HepG2 (cell line): ENCODE measurements around the gene BMF. TPM values are rescaled to one million over a fixed set of nuclear protein-coding genes. Genes with fewer than 3 reads are reported as not detected.
A peak's percentile ranks its signal among the peaks of the same experiment; 100 is the strongest.

Experiments used
- E2F5 ChIP-seq: sonication (generic); formaldehyde crosslinking; conservative IDR thresholded peaks from 2 replicates; pipeline ENCODE4 v1.4.0; 2020; ENCODE audit warnings: missing genetic modification reagents
- GATAD1 ChIP-seq: IDR thresholded peaks from 2 replicates; pipeline ENCODE4 v1.6.1; 2016; ENCODE audit warnings: missing genetic modification reagents, missing compliant biosample characterization
- HNF4G ChIP-seq, 2 experiments: sonication (generic) in 1 of 2; formaldehyde crosslinking in 1 of 2; IDR thresholded peaks; 2 replicates each; pipeline versions ENCODE4 v1.4.0 to v1.6.1; 2011 to 2020; ENCODE audit warnings: borderline replicate concordance in 2 of 2, low read depth in 2 of 2, mild to moderate bottlenecking in 2 of 2, low read length in 1 of 2, missing genetic modification reagents in 1 of 2, moderate library complexity in 1 of 2
- HOXA3 ChIP-seq: sonication (generic); formaldehyde crosslinking; IDR thresholded peaks from 2 replicates; pipeline ENCODE4 v1.5.0; 2020; ENCODE audit warnings: missing genetic modification reagents
- ISL2 ChIP-seq: sonication (generic); formaldehyde crosslinking; IDR thresholded peaks from 2 replicates; pipeline ENCODE4 v1.5.0; 2020; ENCODE audit warnings: missing genetic modification reagents
- KLF12 ChIP-seq: sonication (generic); formaldehyde crosslinking; IDR thresholded peaks from 2 replicates; pipeline ENCODE4 v1.4.0; 2020; ENCODE audit warnings: missing genetic modification reagents, borderline replicate concordance
- KLF16 ChIP-seq, 2 experiments: sonication (generic) in 1 of 2; formaldehyde crosslinking in 1 of 2; IDR thresholded peaks; 2 replicates each; pipeline versions ENCODE4 v1.6.1 to v1.8.0; 2016 to 2023; ENCODE audit warnings: missing genetic modification reagents in 2 of 2, missing compliant biosample characterization in 1 of 2
- NONO ChIP-seq, 2 experiments: fragments of 450-650 bp in 1 of 2; sonication (generic) in 1 of 2; formaldehyde crosslinking in 1 of 2; IDR thresholded peaks in 1 of 2; conservative IDR thresholded peaks in 1 of 2; 2 replicates each; pipeline versions ENCODE4 v1.6.1 to v1.8.0; 2017 to 2022; ENCODE audit warnings: mild to moderate bottlenecking in 1 of 2, missing genetic modification reagents in 1 of 2, moderate library complexity in 1 of 2
- RARA ChIP-seq: IDR thresholded peaks from 2 replicates; pipeline ENCODE4 v1.6.1; 2016; ENCODE audit warnings: missing genetic modification reagents, missing compliant biosample characterization
- RBM39 ChIP-seq: fragments of 200-400 bp; formaldehyde crosslinking; IDR thresholded peaks from one replicate; pipeline ENCODE4 v1.6.1; 2018; ENCODE audit warnings: antibody characterized with exemption, mild to moderate bottlenecking, low read depth, low read length; ENCODE audit not compliant: poor library complexity, severe bottlenecking
- TFDP1 ChIP-seq: IDR thresholded peaks from 2 replicates; pipeline ENCODE4 v1.6.1; 2016; ENCODE audit warnings: missing compliant biosample characterization, missing genetic modification reagents, borderline replicate concordance
- THAP9 ChIP-seq: sonication (generic); formaldehyde crosslinking; IDR thresholded peaks from 2 replicates; pipeline ENCODE4; 2020; ENCODE audit warnings: missing genetic modification reagents, mild to moderate bottlenecking, borderline replicate concordance
- ZBTB42 ChIP-seq: sonication (generic); formaldehyde crosslinking; IDR thresholded peaks from 2 replicates; pipeline ENCODE4 v1.5.0; 2020; ENCODE audit warnings: mild to moderate bottlenecking, missing genetic modification reagents
- ZNF503 ChIP-seq: sonication (generic); formaldehyde crosslinking; IDR thresholded peaks from 2 replicates; pipeline ENCODE4 v1.4.0; 2020; ENCODE audit warnings: missing genetic modification reagents
- ZNF574 ChIP-seq: sonication (generic); formaldehyde crosslinking; IDR thresholded peaks from 2 replicates; pipeline ENCODE4 v1.4.0; 2020; ENCODE audit warnings: missing genetic modification reagents
- ZSCAN31 ChIP-seq: sonication (generic); formaldehyde crosslinking; IDR thresholded peaks from 2 replicates; pipeline ENCODE4 v1.5.0; 2020; ENCODE audit warnings: low read depth, mild to moderate bottlenecking, missing genetic modification reagents
- polyA plus RNA-seq, 8 experiments: library from polyadenylated mRNA; depleted of rRNA in 3 of 8; stranded (reverse) in 7 of 8; unstranded in 1 of 8; fragments of >200 nt; fragmentation: Illumina TruSeq in 4 of 8; extraction: Trizol in 4 of 8; gene quantifications; 2 replicates each; pipeline versions ENCODE4 v1.2.1 to v1.2.3, GENCODE V29; 2011 to 2016; ENCODE audit warnings: low read depth in 4 of 8, missing spikeins in 1 of 8, mixed read lengths in 1 of 8; ENCODE audit not compliant: insufficient read depth in 1 of 8
- total RNA-seq, 5 experiments: library from RNA; depleted of rRNA; stranded (reverse); fragments of >200 nt; fragmentation: Illumina TruSeq; extraction: Trizol; gene quantifications; 2 replicates each; pipeline ENCODE4 v1.2.3, GENCODE V29; 2016; ENCODE audit warnings: low read depth in 1 of 5

Gene BMF
- total and polyA plus RNA-seq, 2 of the 13 experiments (the other 11 are each of a cell fraction or from before 2014, with no cell fraction given): 8.7 to 15.9 TPM

- TF ChIP-seq KLF16 (CRISPR knock-in tag; IDR thresholded peaks at IDR 0.05) (no peak), GATAD1 (CRISPR knock-in tag) (0 out of 2 replicates have a peak, but pooled peaks have one; percentile 19), HOXA3 (CRISPR knock-in tag) (peak; percentile 4; the same call in 1 of the 2 replicates), RBM39 (no peak), E2F5 (CRISPR knock-in tag) (no peak), TFDP1 (CRISPR knock-in tag) (peak; percentile 4; the same call in 1 of the 2 replicates), ISL2 (CRISPR knock-in tag) (0 out of 2 replicates have a peak, but pooled peaks have one; percentile 2), ZSCAN31 (CRISPR knock-in tag) (no peak), KLF12 (no peak), ZNF574 (CRISPR knock-in tag) (peak; percentile 49; the same call in 1 of the 2 replicates), HNF4G (IDR thresholded peaks at IDR 0.05; ENCODE audit: borderline replicate concordance, low read depth, low read length) (no peak), HNF4G (CRISPR knock-in tag; IDR thresholded peaks at IDR 0.05; ENCODE audit: borderline replicate concordance, low read depth) (no peak), NONO (IDR thresholded peaks at IDR 0.05) (no peak), NONO (CRISPR knock-in tag; conservative IDR thresholded peaks at IDR 0.05) (peak; percentile 18; the same call in 1 of the 2 replicates), RARA (CRISPR knock-in tag) (no peak), ZBTB42 (CRISPR knock-in tag) (0 out of 2 replicates have a peak, but pooled peaks have one; percentile 14), THAP9 (CRISPR knock-in tag) (peak; percentile 13; the same call in 1 of the 2 replicates), ZNF503 (CRISPR knock-in tag) (0 out of 2 replicates have a peak, but pooled peaks have one; percentile 18)
These were observed 15.5 kb downstream of the BMF start (continued) for GRCh38 chr15:40092979-40093869.
